ENCODE measurements around the gene ATAD3A. TPM values are rescaled to one million over a fixed set of nuclear protein-coding genes. Genes with fewer than 3 reads are reported as not detected.
A peak's percentile ranks its signal among the peaks of the same experiment; 100 is the strongest.

ATAD3A gene
- total RNA-seq, 1 experiment from 2014 or later: 155 TPM

DNA sequence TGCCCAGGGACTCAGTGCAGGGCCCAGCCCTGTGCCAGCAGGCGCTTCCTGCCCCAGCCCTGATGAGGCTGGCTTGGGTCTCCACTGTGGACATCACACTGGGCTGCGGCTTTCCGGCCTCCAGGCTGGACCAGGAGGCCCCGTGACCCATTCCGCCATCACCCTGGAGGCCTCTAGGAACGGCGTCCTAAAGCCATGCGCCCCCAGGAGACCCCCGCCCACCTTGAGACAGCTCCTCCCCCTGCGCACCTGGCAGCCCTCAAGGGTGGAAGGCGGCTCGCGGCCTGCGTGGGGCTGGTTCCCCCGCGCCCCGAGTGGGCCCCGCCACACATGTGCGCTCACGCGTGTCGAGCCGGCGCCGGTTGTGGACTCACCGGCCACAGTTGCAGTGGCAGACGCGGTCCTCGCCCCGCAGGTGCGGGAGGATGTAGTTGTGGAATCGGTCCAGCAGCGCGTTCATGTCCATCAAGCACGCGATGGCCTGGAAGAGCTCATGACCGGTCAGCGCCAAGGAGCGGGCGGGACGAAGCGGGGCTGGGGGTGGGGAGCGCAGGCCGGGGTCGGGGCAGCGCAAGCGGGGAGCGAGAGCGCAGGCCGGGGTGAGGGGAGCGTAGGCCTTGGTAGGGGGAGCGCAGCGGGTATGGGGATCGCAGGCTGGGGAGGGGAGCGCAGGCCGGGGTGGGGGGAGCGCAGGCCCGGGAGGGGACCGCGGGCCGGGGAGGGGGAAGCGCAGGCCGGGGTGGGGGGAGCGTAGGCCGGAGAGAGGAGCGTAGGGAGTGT lies 27.5 kb downstream of the ATAD3A start:
- no peak for DNase-seq (ENCODE audit: low spot score)

DNA sequence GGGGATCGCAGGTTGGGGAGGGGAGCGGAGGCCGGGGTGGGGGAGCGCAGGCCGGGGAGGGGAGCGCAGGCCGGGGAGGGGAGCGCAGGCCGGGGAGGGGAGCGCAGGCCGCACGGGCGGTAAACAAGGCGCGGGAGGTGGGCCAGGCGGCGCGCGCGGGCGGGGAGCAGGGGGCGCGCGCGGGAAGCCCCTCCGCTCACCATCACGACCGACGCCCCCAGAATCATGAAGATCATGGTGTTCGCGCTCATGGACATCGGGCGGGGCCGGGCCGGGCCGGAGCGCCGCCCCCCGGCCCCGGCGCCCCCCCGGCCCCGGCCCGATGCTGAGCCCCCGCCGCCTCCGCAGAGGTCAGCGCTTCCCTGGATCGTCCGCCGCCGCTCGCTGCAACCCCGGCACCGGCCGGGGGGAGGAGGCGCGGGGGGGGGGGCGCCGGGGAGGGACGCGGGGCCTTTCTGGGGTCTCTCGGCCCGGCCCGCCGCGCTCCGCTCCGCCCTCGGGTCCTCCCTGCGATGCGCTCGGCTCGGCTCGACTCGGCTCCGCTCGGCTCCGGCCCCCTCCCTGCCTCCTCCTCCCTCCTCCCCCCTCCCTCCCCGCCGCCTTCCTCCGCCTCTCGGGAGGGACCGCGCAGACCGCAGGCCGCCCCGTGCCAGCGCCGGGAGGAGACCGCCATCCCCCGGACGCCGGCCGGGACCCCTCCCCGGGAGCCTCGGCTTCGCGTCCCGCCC lies 28.3 kb downstream of the ATAD3A start, which contains the start of gene TMEM240:
Gene TMEM240 (minus strand): TSS at position 535 of the 728 bp plus-strand sequence. CDS start 278 bp downstream, at position 257.
- DNase-seq (ENCODE audit: low spot score): no peak

DNA sequence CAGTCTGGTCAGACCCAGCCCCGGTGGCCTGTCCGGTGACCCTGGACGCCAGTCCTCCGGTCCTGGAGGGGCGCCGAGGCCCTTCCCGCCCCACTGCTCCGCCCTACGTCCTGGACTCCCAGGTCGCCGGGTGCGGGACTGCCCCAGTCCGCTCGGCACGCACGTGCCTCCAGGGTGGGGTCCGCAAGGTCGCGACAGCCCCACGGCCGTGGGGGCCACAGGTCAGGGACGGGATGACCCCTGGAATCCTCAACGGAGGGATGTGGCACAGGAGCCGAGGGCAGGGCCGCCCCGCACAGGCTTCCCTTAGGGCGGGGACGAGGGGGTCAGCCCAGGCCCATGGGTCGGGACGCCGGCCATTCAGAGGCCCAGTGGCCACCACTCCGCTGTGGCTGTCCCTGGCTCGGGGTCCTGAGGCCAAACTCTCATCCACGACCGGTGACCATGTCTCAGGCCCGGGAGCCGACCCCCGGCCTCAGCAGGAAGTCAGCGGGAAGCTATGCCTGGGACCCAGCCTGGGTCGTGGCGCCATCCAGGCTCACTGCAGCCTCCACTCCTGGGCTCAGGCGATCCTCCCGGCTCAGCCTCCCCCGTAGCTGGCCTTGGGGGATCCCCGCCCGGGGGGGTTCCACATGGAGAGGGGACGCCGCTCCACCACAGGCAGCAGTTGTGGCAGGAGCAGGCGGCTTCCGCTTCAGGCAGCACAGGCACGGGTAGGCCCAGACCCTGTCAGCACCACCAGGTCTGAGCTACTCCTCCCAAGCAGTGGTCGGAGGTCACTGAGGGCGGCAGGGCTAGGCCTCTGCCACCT lies 29.1 kb downstream of the ATAD3A start:
- no peak for DNase-seq (ENCODE audit: low spot score)

DNA sequence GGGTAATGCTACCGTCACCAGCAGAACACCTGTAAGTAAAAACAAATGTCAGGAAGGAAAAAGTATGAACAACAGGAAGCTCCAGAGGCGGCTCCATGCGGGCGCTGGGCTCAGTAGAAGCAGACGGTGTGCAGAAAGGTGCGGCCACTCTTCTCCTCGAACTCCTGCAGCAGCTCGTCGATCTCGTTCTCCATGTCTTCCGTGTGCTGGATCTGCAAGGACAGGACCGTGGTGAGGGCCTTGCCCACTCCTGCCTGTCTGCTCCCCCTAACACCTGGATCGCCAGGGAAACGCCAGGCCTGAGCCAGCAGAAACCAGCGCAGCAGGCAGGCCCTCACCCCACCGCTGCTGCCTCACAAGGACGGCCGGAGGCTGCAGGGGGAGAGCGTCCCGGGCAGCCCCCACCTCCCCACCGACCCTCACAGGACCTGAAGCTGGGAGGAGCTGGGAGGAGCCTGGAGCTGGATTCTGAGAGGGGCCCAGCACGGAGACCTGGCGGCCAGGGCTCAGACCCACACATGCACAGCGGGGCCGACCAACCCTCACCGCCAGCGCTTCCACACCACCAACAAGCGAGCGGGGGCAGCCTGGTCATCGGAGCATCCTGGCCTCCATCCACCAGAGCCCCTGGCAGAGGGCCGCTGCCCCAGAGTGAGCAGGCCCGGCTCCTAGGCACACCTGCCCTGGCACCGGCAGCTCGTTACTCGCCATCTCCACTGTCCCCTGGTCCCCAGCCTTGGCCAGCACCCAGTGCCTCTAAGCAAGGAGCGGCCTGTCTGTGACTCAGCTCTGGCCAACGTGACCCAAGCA lies 30.2 kb downstream of the ATAD3A start:
- no peak for DNase-seq (ENCODE audit: low spot score)

DNA sequence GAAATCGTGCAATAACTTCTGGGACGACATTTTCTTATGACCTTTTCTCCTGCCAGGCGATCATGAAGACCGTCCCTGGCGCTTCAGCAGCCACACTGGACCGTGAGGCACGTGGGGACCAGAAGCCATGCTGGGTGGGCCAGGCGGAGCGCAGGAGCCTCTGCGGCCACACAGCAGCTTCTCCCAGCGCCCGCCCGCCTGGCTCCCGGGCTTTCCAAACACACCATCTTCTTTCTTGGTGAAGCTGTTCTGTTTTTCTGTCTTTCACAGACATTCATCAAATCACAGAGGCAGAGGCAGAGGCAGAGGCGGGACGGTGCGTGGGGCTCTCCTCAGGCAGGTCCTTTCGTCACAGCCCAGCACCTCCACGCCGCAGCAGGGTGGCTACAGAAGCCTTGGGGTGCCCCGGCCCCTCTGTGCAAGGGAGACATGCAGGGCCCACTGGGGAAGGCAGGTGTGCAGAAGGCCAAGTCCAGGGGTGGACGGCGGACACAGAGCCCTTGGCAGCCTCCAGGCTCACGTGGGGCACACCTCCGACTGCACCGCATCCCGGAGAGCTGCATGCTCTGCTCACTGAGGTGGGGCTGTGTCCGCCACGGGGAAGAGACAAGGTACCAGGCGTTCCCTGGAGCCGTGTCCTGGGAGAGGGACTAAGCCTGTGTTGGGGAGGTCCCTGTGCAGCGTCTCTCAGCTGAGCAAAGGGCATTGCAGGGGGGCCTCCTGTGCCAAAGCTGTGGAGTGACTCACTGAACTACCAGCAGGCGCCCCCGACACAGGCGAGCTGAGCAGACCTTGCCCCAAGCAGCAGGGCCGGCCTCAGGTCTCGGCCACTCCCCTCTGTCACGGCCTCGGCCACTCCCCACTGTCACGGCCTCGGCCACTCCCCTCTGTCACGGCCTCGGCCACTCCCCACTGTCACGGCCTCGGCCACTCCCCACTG lies 31.1 kb downstream of the ATAD3A start:
- DNase-seq (ENCODE audit: low spot score): no peak

DNA sequence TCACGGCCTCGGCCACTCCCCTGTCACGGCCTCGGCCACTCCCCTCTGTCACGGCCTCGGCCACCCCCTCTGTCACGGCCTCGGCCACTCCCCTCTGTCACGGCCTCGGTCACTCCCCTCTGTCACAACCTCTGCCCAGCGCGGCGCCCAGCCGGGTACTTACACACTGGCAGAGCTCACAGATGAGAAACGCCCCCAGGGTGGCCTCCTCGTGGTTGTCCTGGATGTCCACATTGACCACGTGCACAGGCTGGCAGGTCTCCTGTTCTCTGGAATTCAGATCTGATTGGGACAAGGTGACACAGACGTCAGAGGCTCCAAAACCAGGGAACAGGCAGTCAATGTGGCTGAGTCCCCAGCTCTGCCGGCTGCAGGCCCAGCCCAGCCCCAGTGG lies 31.7 kb downstream of the ATAD3A start:
- no peak for DNase-seq (ENCODE audit: low spot score)

DNA sequence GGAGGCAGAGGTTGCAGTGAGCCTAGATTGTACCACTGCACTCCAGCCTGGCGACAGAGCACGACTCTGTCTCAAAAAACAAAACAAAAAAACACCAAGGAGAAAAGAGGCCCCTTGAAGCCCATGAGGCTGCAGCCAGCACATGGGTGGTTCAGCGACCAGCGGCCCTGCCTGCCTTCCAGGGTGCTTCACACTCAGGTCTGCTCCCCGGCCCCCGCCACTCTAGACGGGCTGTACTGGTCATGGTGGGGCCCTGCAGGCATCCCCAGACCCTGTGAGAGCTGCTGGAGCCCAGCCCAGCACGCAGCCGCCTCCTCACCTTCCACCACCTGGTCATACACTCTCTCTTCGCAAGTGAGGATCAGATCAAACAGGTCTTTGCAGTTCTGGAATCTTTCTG lies 32.6 kb downstream of the ATAD3A start:
- no peak for DNase-seq (ENCODE audit: low spot score)

DNA sequence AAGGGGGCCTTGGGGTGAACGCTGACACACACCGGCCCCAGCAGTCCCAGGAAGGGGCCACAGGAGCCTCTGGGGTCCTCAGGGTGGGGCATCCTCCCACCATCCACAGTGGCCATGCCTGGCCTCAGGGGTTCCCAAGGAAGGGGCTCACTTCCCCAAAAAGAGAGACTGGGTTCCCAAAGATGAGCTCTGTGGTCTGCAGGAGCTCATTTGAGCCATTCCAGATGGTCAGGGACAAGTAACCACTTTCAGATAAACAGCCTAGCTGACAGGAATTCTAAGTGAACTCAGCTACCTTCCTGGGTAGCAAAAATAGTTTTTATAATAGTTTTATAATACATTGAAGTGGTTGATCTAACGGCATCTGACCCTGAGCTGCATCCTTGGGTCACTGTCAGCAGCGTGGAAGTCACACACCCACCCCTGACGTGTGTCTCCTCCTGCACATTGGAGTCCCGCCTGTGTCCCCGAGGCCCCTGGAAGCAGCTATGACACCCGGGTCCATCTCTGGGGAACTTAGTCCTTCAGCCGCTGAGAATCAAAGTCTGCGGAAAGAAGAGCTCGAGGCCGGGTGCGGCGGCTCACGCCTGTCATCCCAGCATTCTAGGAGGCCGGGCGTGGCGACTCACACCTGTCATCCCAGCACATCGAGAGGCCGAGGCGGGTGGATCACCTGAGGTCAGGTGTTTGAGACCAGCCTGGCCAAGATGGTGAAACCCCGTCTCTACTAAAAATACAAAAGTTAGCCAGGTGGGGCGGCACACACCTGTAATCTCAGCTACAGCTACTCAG lies 34.2 kb downstream of the ATAD3A start:
- no peak for DNase-seq (ENCODE audit: low spot score)

DNA sequence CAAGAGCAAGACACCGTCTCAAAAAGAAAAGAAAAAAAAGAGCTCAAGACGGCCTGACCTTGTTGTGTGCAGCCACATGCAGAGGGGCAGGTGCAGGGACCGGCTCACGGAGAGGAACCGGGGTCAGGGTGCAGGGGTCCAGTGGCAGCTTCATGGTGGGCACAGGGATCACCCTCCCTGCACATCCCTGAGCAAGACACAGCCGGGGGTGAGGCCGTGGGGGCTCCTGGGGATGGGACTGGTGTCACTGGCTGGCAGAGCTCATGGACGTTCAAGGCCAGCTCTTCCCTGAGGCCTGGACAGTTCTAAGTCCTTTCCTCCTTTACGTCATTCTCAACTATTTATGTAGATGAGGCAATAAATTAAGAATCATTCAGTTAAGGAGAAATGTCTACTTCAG lies 35.0 kb downstream of the ATAD3A start:
- no peak for DNase-seq (ENCODE audit: low spot score)

DNA sequence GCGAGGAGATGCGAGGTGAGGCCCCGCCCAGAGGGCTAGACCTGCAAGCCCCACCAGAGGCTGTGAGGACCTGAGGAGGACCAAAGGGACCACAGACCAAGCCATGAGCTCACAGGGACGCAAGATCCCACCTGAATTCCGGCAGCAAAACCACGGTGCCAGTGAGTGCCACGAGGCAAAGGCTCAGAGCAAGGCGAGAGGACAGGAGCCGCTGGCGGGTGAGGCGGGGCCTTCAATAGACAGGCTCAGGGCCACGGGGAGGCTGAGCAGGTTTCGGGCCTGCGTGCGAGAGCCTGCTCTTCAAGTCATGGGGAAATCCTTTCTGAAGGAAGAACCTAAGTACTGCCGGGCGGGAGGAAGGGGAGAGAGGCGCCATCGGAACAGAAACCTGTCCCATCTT lies 35.5 kb downstream of the ATAD3A start:
- no peak for DNase-seq (ENCODE audit: low spot score)

DNA sequence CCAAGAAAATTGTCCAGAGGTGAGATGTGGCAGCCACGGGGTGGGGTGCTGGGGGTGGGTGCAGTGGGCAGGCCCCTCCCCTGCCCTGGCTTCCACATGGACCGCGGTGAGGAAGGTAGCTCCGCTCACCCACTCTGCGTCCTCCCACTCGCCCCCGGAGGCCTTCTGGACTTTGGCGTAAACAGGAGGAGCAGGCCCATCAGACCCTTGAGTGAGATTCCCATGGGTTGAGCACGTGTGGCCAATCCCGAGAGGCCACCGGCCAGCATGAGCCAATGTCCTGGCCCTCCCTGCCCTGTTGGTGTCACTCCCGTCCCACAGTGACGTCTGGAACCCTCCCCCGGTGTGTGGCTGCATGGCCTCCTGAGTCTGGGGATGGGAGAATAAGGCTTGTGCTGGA lies 36.6 kb downstream of the ATAD3A start:
- no peak for DNase-seq (ENCODE audit: low spot score)

DNA sequence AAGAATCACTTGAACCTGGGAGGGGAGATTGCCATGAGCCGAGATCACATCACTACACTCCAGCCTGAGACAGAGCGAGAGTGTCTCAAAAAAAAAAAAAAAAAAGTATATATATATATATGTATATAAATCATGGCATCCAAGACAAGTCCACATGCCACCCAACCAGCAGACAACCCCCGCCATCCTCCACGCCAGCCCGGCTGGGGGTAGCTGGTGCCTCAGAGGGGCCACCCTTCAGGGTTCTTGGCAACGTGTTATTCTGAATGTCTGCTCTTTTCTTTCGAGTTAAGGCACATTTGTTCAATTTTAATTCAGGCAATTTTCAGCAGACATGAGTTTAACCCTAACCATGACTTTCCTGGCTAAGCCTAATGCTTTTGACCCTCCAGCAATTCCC lies 38.1 kb downstream of the ATAD3A start:
- no peak for DNase-seq (ENCODE audit: low spot score)

DNA sequence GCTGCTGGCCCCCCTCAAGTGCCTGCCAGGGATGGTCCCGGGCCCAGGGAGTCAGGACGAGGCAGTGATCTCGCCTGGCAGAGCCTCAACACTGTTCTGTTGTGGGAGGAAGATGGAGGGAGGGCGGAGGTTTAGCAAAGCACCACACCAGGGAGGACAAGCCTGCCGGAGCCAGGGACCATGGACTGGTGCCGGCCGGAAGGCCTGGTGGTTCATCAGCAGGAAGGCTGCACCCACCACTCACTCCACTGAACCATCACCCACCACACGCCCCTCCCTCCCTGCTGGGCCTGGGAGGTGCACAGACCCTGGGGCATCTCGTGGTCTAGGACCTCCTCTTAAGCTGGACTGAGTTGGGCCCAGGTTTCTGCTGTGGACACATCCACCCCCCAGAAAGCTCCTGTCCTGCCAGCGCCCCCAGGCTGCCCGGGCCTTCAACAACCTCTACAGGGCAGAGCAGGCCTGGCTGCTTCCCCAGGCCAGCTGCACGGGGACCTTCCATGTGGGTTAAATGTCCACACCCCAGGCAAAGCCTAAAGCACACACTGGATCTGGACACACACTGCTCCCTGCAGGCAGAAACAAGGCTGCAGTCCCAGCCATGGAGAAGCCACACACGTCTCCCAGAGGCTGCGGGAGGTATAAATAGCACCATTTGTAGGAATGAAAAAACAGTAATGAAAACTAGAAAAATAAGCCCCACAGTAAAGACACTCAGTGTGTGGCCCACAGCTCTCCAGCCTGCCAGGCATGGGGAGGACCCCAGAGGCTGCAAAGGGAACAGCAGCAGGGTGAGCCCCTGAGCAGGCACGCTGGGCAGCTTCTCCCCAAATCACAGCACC lies 38.9 kb downstream of the ATAD3A start:
- peak; percentile 24 for DNase-seq (ENCODE audit: low spot score)

DNA sequence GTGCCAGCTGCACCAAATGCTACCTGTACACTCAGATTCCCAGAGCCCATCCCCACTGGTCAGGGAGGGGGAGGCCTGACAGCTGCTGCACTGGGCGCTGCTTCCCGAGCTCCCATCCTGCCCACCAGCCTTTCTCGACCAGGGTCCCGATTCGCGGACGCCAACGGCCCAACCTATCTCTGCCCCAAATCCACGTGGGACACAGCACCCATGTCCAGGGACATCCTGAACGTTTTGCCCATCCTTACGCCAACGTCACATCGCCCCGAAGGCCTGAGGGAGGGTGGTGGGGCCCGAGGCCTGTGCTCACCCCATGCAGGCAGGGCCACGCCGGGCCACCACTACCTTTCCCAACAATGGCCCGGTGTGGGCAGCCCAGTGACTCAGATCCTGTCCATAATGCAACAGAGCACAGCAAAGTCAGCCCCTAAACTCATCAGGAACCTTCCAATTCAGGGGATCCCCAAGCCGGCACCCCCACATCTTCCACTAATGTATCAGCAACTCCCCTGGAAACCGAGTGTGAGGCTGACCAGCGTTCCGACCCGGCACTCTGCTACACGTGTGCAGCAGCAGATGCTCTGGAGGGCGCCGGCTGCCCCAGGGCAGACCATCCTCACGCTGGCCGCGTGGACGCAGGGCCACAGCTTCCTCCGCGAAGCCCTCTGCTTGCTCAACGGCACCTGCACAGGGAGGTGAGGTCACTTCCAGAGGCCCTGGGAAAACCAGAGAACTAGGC lies 39.7 kb downstream of the ATAD3A start:
- no peak for DNase-seq (ENCODE audit: low spot score)

DNA sequence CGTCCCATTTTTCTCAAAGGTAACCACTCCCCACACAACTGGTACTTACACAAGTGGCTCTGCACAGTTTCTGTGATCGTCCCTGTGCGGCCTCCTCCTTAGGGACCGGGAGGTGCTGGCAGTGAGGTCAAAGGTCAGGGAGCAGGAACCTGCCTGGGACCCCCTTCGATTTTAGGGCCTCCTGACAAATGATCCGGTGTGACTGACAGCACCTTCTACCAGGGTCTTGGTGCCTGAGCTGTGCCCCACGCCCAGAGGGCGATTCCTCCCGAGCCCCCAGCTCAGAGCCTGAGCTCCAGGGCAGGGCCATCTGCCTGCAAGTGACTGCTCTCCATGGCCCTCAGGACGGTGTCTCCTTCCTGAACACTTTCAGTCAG lies 40.3 kb downstream of the ATAD3A start:
- no peak for DNase-seq (ENCODE audit: low spot score)

DNA sequence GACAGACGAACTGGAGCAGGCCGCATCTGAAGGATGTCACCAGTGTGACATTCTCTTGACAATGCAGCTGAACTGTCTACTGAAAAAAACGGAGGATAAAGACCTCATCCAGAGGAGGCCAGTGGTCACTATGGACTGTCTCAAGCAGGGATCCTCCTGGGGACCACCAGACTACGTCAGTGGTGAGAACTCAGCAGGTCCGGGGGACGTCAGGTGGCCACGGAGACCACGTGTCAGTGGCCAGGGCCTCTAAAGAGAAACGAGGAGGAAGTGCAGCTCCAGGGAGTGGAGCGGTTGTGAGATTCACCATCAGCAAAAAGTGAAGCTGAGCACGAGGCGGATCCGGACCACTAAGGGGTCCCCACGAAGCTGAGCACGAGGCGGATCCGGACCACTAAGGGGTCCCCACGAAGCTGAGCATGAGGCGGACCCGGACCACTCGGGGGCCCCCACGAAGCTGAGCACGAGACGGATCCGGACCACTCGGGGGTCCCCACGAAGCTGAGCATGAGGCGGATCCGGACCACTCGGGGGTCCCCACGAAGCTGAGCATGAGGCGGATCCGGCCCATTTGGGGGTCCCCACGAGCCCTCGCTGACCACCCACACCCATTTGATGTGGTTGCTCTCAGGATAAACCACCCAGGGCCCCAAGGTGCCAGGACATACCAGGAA lies 42.0 kb downstream of the ATAD3A start:
- DNase-seq (ENCODE audit: low spot score): no peak

DNA sequence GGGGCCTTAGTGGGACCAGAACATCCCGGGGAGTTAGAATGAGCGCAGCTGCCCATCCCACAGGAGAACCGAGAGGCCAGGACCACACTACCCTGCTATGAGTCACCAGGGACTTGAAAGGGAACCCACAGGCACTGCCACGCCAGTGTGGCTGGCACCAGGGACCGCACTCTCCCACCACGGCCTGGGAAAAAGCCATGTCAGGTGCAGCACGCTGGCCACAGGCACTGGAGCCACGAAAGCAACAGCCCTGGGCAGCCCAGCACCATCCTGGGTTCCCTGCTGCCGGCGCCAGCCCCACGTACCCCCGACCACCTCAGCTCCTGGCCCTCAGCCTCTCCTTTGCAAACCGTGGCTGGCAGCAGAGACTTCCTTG lies 42.6 kb downstream of the ATAD3A start:
- no peak for DNase-seq (ENCODE audit: low spot score)
